WERI-Rb-1 (cell line): Measurements from ENCODE around the gene RHOT1.

Experiments
- DNase-seq: peaks from one replicate; pipeline ENCODE4 v3.0.0-alpha.2; 2020
- H3K27ac ChIP-seq: fragments of 250-450 bp; sonication (Bioruptor Pico); 2 replicates; pipeline ENCODE4 v1.5.1; 2020; ENCODE audit warnings: mild to moderate bottlenecking, moderate library complexity
- H3K27me3 ChIP-seq: fragments of 250-450 bp; sonication (Bioruptor Pico); 2 replicates; pipeline ENCODE4 v1.5.1; 2021; ENCODE audit warnings: mild to moderate bottlenecking, low read depth, moderate library complexity; ENCODE audit not compliant: insufficient read depth, severe bottlenecking
- H3K36me3 ChIP-seq: fragments of 250-450 bp; sonication (Bioruptor Pico); 2 replicates; pipeline ENCODE4 v1.5.1; 2020; ENCODE audit warnings: mild to moderate bottlenecking, moderate library complexity
- H3K4me3 ChIP-seq: 2 replicates; pipeline ENCODE4 v1.5.1; 2011; ENCODE audit warnings: low read depth, mild to moderate bottlenecking, control low read depth, low read length
- H3K9me3 ChIP-seq: fragments of 250-450 bp; sonication (Bioruptor Pico); 2 replicates; pipeline ENCODE4 v1.5.1; 2021; ENCODE audit warnings: mild to moderate bottlenecking, moderate library complexity; ENCODE audit not compliant: severe bottlenecking
- TF ChIP-seq, protein P1 (sequence below): IDR thresholded peaks from 2 replicates; pipeline ENCODE4 v1.5.1; 2011; ENCODE audit warnings: low read depth, mild to moderate bottlenecking, control low read depth, inconsistent platforms, low read length

The RHOT1 gene

GRCh38 chr17:32241640-32242039, 99.3 kb downstream of the RHOT1 start:
- DNase-seq: no peak
- H3K27me3 ChIP-seq: no peaks in the 10 kb centered on the region
- no peaks in the 10 kb centered on the region for H3K9me3 ChIP-seq
- TF ChIP-seq, protein P1, sequence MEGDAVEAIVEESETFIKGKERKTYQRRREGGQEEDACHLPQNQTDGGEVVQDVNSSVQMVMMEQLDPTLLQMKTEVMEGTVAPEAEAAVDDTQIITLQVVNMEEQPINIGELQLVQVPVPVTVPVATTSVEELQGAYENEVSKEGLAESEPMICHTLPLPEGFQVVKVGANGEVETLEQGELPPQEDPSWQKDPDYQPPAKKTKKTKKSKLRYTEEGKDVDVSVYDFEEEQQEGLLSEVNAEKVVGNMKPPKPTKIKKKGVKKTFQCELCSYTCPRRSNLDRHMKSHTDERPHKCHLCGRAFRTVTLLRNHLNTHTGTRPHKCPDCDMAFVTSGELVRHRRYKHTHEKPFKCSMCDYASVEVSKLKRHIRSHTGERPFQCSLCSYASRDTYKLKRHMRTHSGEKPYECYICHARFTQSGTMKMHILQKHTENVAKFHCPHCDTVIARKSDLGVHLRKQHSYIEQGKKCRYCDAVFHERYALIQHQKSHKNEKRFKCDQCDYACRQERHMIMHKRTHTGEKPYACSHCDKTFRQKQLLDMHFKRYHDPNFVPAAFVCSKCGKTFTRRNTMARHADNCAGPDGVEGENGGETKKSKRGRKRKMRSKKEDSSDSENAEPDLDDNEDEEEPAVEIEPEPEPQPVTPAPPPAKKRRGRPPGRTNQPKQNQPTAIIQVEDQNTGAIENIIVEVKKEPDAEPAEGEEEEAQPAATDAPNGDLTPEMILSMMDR: no peak
- H3K27ac ChIP-seq: no peak overlapping the region
- H3K36me3 ChIP-seq: no peaks in the 10 kb centered on the region
- H3K4me3 ChIP-seq: no peak overlapping the region

DNA sequence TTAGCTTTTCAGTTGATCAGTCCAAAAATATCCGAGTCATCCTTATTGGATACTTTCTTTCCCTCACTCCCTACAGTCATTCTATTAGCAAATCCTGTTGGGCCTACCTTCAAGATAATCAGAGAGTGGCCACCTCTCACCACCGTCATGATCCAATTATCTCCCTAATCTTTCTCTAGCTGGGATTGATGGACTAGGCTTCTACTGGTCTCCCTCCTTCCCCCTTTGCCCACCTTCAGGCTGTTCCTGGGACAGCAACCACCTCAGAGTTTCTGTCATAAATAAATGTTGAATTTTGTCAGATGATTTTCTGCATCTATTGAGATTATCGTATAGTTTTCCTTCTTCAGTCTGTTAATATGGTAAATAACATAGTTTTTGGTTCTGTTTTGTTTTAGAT, 107.2 kb downstream of the RHOT1 start:
- Histone ChIP-seq H3K9me3 (no peaks in the 10 kb centered on the region), H3K36me3 (no peaks in the 10 kb centered on the region), H3K4me3 (no peak overlapping the region), H3K27ac (no peak overlapping the region), H3K27me3 (no peaks in the 10 kb centered on the region)
- TF ChIP-seq, protein P1: 0 out of 2 replicates have a peak, but pooled peaks have one; percentile 11
- DNase-seq: peak; percentile 44

- no peak overlapping the region for H3K4me3 ChIP-seq
- TF ChIP-seq, protein P1: peak; percentile 95
- no peaks in the 10 kb centered on the region for H3K36me3 ChIP-seq
These were observed 110.9 kb downstream of the RHOT1 start for GRCh38 chr17:32253117-32253611.

DNA sequence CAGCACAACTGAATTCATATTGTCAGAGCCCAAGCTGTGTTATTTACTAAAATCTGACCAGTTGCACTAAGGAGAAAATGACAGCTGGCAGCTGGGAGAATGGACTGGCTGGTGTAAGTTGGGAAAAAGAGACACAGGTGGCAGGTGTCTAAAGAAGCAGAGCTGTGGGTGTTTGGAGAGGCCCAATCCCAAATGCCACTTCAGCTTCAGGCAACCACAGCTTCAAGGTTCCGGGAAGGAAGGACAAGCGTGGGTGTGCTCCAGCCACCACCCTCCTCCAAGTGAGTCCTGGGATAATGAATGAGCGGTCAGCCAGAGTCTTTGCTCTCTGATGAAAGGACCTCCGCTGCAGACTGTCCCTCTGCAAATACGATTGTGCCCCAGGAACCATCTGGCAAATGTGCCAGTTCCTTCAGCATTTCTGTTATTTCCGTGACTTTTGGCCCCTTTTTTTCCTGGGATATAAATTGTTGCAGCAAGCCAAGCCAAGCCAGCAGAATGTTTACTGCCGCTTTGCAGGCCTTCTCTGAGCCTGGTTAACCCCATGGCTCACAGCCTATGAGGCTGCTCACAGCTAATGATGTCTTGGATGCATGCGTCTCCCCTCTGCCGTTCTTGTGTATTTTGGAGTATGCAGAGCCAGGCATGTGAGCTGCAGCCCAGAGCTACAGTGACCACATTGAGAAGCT, 113.9 kb downstream of the RHOT1 start:
- H3K27ac ChIP-seq: no peak overlapping the region
- no peak for DNase-seq
- no peaks in the 10 kb centered on the region for H3K27me3 ChIP-seq
- no peak overlapping the region for H3K4me3 ChIP-seq
- H3K9me3 ChIP-seq: no peaks in the 10 kb centered on the region
- H3K36me3 ChIP-seq: no peaks in the 10 kb centered on the region
- TF ChIP-seq, protein P1: no peak

More at GRCh38 chr17:32253117-32253611, 110.9 kb downstream of the RHOT1 start:
- H3K27me3 ChIP-seq: no peaks in the 10 kb centered on the region
- H3K9me3 ChIP-seq: no peaks in the 10 kb centered on the region
- peak; percentile 90 for DNase-seq
- H3K27ac ChIP-seq: peak overlapping the region; percentile 35; the same call in 1 of the 2 replicates

DNA sequence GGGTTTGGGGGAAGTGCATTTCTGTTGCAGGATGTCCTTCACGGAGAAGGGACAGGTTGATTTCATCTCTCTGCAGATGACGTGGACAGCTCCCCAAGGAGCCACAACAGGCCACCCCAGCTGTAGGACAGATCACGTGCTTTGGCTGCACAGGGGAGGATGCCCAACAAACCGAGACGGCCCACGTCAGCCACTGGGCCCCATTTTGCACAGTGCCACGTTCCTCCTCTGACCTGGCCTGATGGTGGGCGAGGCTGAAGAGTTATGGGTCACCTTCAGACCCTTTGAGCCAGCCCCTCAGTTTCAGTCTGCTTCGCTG, 114.4 kb downstream of the RHOT1 start:
- Histone ChIP-seq H3K4me3 (no peak overlapping the region), H3K36me3 (no peaks in the 10 kb centered on the region), H3K27ac (peak overlapping the region; percentile 81; the same call in 1 of the 2 replicates), H3K27me3 (no peaks in the 10 kb centered on the region), H3K9me3 (no peaks in the 10 kb centered on the region)
- TF ChIP-seq, protein P1: no peak
- no peak for DNase-seq
